GM21360 (cell line): ENCODE measurements around the gene BTF3.

ENCODE experiments used
- ATAC-seq: cut with Tn5 transposase; IDR thresholded peaks from one replicate; pipeline ENCODE4 v1.9.1; 2021; ENCODE audit warnings: mild to moderate bottlenecking, moderate library complexity; ENCODE audit not compliant: unreplicated experiment

Gene BTF3

DNA sequence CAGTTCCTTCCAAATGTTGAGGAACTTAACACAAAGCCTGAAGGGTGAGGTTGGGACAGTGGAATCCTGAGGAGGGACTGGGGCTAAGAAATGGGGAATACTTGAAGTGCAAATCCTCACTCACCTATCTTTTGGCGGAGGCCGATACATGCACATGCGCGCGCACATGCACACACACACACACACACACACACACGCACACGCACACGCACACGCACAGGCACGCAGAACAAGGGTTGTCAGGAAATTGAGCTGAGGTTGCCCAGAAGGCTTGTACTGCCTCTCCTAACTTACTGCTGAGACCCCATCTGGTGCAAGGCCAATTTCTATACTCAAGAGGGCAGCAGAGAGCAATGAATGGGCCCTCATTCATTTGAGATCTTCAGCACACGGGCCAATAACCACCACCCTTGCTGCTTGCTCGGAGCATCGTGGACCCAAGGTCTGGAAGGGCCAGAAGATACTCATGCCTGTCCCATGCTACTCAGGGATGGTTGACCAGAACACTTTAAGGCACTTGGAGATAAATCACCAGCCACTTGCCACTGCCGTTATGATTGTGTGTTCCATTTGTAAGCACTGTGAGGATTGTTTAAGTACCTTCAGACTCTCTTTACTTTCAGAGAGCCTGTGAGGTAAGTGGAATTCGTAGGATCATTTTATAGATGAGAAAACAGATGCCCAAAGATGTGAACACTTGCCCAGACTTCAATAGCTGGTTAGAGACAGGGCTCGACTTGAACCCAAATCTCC is 21.5 kb downstream of the BTF3 start:
- ATAC-seq = peak; percentile 92

DNA sequence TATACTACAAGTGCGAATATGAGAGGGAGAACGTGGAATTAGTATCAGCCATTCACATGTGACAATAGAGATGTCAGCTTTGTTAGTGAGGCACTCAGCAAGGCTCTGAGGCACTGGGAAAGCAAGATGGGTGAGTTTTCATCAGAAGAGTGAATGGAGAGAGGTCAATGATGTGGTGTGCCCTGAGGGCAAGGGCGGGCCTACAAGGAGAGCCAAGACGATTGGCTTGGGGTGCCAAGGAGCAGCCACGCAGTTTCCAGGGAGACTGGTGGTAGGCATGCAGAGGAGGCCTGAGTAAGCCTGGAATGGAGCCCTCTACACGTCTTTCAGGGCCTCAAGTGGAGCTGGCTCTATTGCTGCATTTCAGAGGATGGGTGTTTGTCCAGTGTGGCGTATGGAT is 24.7 kb downstream of the BTF3 start:
- no peak for ATAC-seq

DNA sequence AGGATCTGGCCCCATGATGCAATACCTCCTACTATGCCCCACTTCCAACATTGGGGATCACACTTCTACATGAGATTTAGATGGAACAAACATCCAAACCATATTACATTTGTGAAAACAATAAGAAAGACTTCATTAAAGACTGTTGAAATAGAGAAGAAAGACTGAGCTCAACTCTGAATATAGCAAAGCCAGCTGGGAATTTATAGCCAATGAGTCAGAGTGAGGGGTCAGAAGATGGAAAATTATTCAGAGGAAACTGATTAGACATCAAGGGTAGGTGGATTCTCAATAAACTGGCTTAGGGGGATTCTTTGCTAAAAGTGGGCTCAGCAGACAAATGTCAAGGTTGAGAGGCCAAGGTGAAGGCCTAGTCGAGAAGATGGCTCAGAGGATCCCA is 25.6 kb downstream of the BTF3 start:
- no peak for ATAC-seq

DNA sequence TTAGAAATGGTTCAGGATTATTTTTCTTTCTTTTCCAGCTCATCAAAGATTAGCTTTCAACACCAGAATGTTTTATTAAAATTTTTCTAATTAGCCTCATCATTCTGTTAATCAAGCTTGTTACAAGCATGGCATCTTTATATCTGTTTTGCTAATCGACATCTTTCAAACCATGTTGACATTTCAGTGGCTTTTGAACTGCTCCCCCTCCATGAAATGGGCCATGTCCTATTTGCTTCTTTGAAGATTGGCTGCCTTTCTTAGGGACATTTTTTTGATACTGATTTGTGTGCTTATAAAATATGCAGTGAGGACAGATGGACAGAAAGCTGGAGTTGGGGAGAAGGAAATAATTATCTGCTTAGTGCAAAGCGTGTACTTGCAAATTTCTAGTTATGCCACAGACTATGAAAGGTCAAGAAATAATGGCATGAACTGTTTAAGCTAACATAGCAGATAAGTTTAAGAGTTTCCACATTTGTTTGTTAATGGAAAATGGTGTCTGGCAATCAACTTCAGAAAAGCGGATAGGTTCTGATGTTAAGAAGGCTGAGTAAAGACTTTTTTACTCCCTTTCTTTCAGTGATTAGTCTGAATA is 27.5 kb downstream of the BTF3 start:
- ATAC-seq = no peak

DNA sequence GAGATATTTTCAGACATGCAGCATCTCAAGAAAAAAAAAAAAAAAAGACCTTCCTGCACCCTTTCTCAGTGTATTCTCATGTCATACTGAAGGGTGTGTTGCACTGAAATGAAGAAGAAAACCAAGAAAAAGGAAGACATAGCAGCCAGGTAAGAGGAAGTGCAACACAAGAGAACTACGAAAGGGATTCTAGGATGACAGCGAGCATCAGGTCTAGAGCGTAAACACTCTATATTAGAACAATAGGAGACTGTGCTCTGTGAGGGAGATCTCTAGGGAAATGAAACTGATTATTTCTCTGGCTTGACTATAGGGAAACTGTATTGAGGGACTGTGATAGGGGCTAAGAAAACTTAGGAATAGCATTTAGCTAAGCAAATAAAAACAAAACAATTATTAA is 30.0 kb downstream of the BTF3 start:
- no peak for ATAC-seq

DNA sequence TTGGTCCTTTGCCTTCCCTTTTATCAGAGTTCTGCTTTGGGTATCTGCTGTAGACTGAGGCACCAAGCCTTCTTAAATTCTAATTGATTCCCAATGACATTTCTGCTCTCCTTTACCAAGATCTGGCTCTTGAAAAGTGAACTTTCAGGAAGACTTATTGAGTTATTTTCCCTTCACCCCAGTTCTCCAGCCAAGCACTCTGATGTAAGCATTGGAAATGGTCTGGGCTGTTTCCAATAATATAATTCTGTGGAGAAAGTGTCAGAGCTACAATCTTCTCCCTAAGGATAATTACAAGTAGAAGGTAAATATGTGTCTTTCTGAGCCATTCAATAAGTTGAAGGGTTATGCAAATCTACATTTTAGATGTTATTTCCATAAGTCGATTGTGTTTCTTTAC is 30.8 kb downstream of the BTF3 start:
- ATAC-seq = no peak

DNA sequence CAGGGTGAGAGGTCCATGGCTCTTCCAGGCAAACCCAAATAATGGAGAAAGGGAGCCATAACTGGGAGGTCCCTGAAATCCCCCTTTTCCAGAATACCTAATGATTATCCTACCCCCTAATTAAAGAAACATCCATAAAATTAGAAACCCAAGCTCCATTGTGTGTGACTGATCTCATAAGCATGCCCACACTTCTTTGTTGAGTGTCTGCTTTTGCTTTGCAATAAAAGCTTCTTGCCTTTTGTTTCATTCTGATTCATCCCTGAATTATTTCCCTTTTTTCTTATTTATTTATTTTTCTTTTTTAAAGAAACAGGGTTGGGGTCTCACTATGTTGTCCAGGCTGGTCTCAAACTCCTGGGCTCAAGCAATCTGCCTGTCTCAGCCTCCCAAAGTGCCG is 33.1 kb downstream of the BTF3 start:
- no peak for ATAC-seq

DNA sequence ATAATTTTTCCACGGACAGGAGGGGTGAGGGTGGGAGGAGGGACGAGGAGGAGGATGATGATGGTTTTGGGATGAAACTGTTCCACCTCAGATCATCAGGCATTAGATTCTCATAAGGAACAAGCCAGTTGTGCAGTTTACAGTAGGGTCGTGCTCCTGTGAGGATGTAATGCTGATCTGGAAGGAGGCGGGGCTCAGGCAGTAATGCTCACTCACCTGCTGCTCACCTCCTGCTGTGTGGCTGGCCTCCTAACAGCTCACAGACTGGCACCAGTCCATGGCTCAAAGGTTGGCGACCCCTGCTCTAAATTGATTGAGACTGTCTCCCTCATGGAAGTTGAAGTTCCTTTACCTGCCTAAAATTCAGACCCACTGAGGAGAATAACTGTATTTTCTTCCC is 34.0 kb downstream of the BTF3 start:
- no peak for ATAC-seq

DNA sequence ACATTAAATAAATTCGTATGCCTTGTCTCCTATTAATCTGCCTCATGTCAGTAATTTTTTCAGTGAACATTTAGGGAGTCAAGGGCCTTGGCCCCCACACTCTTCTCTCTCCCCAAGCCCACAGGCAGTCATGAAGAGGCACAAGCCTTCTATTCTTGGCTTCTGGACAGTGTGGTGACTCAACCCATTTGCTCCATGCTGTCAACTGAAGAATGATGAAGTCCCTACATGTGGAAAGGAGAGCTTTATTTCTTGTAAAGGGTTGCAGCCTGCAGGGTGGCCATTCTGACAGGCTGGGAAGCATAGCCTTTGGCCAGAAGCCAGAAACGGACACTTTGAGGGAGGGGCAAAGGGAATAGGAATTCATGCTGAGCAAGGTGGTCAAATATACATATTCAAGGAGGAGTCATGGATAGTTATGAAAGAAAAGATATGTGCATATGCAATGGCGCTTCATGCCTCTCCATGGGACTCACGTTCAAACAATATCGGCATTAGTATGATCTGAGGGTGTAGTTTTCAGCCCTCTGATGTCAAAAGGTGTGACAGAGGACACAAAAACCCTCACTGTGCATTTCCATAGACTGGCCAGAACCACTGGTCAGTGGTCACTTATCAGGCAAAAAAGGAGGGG is 35.9 kb downstream of the BTF3 start:
- no peak for ATAC-seq

DNA sequence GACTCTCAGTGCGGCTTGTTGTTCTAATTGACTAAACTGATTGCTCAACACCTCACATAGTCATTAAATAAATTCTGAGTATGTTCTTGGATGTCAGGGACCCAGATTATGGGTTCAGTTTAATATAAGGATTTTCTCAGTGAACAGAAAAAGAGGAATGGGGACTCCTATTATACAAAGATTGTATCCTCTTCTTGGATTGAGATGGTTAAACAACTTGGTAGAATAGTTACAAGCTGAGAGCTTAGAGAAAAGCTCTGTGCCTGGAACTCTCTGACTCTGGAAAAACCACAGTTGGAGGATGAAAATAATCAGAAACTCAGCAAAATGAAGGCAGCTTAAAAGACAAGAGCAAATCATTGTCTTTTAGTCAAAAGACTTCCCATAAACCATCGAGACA is 36.7 kb downstream of the BTF3 start:
- ATAC-seq = no peak

DNA sequence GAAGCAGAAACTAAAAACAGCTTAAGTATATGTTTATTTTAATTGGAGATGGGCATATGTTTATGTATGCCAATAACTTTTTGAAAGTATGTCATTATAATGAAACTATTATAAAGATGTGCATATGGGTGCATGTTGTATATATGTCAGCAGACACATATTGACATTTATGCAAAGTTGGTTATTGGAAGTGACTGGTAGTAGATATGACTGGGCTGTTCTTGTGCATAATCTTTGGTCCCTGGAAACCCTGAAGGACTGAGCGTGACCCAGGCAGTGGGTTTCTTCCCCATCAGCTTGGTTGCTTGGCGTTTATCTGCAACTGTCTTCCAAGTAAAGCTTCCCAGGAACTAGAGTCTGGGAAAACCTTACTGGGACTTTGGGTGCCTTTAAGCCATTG is 41.5 kb downstream of the BTF3 start:
- ATAC-seq = no peak

DNA sequence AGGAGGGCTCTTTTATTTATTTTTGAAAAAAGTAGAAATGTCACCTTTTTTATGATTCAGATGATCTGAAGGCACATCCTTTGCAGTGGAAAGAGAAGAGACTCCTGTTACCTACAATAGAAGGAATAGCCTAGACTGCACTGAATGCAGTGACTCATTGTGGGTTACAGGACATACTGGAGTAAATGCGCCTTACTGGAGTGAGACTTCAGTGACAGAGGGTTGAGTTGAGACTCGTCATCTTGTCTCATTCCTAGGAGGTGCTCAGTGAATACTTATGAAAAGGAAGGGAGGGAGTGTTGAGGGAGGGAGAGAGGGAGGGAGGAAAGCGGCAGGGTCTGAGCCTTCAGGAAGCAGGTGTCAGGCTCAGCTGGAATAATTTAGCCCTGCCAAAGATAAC is 42.0 kb downstream of the BTF3 start:
- no peak for ATAC-seq

DNA sequence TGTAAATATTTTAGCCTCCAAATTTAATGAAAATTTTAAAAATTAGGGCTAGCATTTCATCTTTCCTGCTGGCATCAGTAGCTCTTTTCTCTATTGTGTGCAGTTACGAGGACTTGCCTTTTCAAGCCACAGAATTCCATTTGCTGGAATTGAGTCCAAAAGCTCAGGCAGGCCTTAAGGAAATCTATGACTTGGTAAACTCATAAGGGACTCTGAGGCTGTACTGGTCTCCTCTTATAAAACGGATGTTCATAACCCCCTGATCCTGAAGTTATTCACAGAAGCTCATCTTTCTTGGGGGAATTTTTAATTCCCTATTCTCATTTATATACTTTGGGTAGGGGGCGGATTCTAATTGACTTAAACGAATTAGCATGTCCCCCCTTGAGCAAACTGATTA is 43.8 kb downstream of the BTF3 start:
- no peak for ATAC-seq

DNA sequence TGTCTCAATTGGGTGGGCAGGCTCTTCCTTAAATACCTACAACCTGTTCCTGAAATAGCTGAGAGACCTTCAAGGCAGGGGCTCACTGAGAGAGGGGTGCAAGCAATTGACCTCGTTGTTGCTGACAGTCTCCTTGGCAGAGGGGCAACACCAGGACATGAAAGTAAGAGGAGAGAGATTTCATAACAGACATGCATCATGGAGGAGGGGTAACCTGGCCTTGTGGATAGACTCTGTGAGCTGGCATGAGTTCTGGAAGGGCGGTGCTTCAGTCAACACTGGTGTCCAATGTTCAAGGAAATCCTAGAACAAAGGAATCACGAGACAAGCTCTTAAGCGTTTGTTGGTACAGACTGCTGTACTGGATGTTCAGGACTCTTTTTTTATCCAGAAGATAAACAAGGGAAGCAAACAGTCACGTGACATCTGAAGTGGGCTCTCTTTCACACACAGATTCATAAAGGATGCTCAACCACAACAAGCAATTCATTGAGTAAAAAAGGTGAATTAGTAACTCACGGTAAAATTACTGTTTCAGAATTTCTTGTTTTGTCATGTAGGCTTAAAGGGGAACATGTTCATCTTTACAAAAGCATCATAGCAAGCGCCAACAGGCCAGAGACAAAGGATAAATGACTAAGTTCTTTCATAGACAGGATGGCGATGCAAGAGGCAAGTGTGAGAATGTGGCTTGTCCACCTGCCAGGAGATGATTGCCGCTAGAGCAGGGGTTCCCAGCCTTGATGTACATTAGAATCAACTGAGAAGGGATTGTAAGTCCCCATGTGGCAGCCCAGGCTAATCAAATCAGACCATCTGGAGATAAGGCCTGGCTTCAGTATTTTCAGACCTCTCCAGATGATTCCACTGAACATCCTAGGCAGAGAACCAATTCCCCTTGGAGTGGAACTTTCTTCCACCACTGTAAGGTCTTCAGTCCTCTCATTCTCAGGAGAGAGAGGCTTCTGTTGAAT is 46.5 kb downstream of the BTF3 start:
- ATAC-seq = no peak

DNA sequence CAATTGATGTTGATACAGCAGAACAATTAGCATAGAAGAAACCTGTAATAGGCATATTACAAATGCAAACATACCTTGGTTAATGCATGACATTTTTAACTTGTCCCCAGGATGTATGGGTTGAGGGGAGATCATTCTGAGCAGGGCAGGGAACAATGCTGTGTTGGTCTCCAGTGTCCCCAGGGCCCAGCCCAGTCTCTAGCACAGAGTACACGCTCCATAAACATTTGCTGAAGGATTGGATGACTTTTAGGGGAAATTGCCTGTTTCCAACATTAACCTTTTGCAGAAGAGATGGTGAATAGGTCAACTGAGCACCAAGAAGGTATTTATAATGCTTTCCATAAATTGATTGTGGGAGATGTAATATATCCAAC is 47.1 kb downstream of the BTF3 start:
- ATAC-seq = no peak

DNA sequence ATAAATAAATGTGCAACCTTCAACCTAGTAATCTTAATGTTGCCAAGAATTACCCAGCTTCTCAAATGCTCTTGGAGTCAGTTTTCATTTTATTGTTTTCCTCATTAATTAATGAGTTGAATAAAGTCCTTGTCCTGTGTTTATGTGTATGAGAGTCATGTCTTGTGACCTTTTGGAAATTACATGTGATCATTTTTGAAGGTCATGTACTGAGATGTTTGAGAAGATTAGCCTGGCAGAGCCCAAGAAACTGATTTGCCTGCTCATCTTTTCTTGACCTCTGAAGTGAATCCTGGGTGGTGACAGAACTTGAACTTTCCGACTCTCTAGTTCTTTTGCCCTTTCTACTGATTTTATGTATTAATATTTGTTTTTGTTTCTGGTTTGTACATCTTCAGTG is 51.8 kb downstream of the BTF3 start:
- no peak for ATAC-seq

DNA sequence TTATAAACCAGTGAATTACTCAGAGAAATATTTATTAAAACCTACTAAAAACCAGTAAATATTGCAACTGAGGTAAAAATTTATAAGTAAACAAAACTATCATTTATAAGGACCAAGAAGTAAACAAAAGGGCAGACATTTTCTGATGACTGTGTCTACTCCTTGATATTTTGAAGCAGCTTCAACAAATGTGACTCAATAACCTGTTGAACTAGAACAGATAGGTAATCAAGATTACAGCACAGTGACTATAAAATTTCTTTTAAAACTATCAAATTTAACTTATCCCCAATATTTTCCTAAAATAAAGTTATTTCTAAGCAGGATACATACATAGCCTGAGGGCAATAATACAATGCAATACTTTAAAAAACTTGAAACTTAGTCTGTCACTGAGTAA is 54.4 kb downstream of the BTF3 start:
- ATAC-seq = no peak
